GM23338 (cell line): ENCODE results near the gene CES3.

Source experiments
- CREB1 ChIP-seq: fragments of 250-450 bp; sonication (Bioruptor Pico); IDR thresholded peaks from 2 replicates; pipeline ENCODE4 v1.5.0; 2020; ENCODE audit warnings: low read depth, mild to moderate bottlenecking, moderate library complexity
- EZH2 ChIP-seq: fragments of 200-600 bp; sonication (generic); IDR thresholded peaks from one replicate; pipeline ENCODE4 v1.8.0; 2017; ENCODE audit warnings: antibody characterized with exemption, mild to moderate bottlenecking, low read depth; ENCODE audit not compliant: unreplicated experiment
- EZH2phosphoT487 ChIP-seq: fragments of 200-600 bp; sonication (generic); IDR thresholded peaks from one replicate; pipeline ENCODE4 v1.8.1; 2018; ENCODE audit warnings: antibody characterized with exemption; ENCODE audit not compliant: unreplicated experiment
- JUNB ChIP-seq: IDR thresholded peaks from one replicate; pipeline ENCODE4 v1.6.1; 2016; ENCODE audit warnings: antibody characterized with exemption; ENCODE audit not compliant: unreplicated experiment
- POLR2AphosphoS5 ChIP-seq: IDR thresholded peaks from 2 replicates; pipeline ENCODE4 v1.6.1; 2016; ENCODE audit warnings: antibody characterized with exemption, low read depth
- ZNF114 ChIP-seq: fragments of 250-450 bp; sonication (Bioruptor Pico); IDR thresholded peaks from 2 replicates; pipeline ENCODE4 v1.5.0; 2020; ENCODE audit warnings: mild to moderate bottlenecking, moderate library complexity
- ZNF331 ChIP-seq: fragments of 250-450 bp; sonication (Bioruptor Pico); IDR thresholded peaks from 2 replicates; pipeline ENCODE4 v1.5.0; 2020; ENCODE audit warnings: low read depth, mild to moderate bottlenecking, moderate library complexity
- TF ChIP-seq, protein P1 (sequence below), 2 experiments: fragments of 200-600 bp in 1 of 2; sonication (generic) in 1 of 2; conservative IDR thresholded peaks; 2 replicates each; pipeline versions ENCODE4 v1.5.1 to v1.6.1; 2016 to 2017; ENCODE audit warnings: antibody characterized with exemption in 2 of 2, low read depth in 2 of 2, mild to moderate bottlenecking in 2 of 2, moderate library complexity in 1 of 2
- TF ChIP-seq, protein P2 (sequence below): IDR thresholded peaks from one replicate; pipeline ENCODE4 v1.6.1; 2018; ENCODE audit warnings: antibody characterized with exemption; ENCODE audit not compliant: unreplicated experiment
- TF ChIP-seq, protein P3 (sequence below): IDR thresholded peaks from 2 replicates; pipeline ENCODE4 v1.6.1; 2016; ENCODE audit warnings: antibody characterized with exemption

DNA sequence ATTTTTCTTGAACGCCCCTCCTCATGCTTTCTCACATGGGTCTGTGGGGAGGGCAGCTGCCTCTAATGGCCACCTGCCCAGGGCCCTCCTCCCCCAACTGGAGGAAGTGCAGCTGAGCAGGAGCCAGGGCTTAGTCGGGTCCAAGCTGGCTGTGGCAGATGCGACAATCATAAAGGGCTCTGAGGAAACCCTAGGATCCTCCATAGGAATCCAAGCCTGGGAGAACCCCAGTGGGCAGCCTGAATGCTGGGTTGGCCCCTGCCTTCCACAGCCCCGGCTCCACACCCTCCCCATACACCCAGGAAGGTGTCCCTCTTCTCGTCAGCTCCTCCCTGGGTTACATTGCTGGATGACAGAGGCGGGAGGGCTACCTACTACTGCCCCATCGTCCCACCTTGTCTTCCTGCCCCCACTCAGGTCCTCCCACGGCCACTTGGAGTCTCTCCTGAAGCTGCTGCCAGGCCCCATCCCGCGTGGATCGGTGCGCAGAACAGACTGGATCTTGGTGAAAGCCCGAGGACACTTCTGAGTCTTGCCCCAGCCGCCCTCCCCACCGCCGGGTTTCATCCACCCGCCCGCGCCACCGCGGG is 52.3 kb downstream of the CES3 start:
- TF ChIP-seq, protein P1, sequence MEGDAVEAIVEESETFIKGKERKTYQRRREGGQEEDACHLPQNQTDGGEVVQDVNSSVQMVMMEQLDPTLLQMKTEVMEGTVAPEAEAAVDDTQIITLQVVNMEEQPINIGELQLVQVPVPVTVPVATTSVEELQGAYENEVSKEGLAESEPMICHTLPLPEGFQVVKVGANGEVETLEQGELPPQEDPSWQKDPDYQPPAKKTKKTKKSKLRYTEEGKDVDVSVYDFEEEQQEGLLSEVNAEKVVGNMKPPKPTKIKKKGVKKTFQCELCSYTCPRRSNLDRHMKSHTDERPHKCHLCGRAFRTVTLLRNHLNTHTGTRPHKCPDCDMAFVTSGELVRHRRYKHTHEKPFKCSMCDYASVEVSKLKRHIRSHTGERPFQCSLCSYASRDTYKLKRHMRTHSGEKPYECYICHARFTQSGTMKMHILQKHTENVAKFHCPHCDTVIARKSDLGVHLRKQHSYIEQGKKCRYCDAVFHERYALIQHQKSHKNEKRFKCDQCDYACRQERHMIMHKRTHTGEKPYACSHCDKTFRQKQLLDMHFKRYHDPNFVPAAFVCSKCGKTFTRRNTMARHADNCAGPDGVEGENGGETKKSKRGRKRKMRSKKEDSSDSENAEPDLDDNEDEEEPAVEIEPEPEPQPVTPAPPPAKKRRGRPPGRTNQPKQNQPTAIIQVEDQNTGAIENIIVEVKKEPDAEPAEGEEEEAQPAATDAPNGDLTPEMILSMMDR (conservative IDR thresholded peaks at IDR 0.05; ENCODE audit: low read depth in 2 of 2), result no peak
- TF ChIP-seq, protein P2, sequence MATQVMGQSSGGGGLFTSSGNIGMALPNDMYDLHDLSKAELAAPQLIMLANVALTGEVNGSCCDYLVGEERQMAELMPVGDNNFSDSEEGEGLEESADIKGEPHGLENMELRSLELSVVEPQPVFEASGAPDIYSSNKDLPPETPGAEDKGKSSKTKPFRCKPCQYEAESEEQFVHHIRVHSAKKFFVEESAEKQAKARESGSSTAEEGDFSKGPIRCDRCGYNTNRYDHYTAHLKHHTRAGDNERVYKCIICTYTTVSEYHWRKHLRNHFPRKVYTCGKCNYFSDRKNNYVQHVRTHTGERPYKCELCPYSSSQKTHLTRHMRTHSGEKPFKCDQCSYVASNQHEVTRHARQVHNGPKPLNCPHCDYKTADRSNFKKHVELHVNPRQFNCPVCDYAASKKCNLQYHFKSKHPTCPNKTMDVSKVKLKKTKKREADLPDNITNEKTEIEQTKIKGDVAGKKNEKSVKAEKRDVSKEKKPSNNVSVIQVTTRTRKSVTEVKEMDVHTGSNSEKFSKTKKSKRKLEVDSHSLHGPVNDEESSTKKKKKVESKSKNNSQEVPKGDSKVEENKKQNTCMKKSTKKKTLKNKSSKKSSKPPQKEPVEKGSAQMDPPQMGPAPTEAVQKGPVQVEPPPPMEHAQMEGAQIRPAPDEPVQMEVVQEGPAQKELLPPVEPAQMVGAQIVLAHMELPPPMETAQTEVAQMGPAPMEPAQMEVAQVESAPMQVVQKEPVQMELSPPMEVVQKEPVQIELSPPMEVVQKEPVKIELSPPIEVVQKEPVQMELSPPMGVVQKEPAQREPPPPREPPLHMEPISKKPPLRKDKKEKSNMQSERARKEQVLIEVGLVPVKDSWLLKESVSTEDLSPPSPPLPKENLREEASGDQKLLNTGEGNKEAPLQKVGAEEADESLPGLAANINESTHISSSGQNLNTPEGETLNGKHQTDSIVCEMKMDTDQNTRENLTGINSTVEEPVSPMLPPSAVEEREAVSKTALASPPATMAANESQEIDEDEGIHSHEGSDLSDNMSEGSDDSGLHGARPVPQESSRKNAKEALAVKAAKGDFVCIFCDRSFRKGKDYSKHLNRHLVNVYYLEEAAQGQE, result no peak
- TF ChIP-seq EZH2 (peak; percentile 35), CREB1 (CRISPR knock-in tag) (no peak), ZNF331 (CRISPR knock-in tag) (no peak), JUNB (no peak), POLR2AphosphoS5 (no peak), EZH2phosphoT487 (no peak), ZNF114 (CRISPR knock-in tag) (no peak)
- TF ChIP-seq, protein P3, sequence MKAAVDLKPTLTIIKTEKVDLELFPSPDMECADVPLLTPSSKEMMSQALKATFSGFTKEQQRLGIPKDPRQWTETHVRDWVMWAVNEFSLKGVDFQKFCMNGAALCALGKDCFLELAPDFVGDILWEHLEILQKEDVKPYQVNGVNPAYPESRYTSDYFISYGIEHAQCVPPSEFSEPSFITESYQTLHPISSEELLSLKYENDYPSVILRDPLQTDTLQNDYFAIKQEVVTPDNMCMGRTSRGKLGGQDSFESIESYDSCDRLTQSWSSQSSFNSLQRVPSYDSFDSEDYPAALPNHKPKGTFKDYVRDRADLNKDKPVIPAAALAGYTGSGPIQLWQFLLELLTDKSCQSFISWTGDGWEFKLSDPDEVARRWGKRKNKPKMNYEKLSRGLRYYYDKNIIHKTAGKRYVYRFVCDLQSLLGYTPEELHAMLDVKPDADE, result no peak
